ENCODE results near the gene LENG1. TPM values are rescaled to one million over a fixed set of nuclear protein-coding genes. Genes with fewer than 3 reads are reported as not detected.

LENG1 gene
- total and polyA plus RNA-seq, 9 of the 15 experiments (the other 6 are each of a cell fraction or from before 2014, with no cell fraction given), result 0.30 to 10.5 (median 4.7) TPM

DNA sequence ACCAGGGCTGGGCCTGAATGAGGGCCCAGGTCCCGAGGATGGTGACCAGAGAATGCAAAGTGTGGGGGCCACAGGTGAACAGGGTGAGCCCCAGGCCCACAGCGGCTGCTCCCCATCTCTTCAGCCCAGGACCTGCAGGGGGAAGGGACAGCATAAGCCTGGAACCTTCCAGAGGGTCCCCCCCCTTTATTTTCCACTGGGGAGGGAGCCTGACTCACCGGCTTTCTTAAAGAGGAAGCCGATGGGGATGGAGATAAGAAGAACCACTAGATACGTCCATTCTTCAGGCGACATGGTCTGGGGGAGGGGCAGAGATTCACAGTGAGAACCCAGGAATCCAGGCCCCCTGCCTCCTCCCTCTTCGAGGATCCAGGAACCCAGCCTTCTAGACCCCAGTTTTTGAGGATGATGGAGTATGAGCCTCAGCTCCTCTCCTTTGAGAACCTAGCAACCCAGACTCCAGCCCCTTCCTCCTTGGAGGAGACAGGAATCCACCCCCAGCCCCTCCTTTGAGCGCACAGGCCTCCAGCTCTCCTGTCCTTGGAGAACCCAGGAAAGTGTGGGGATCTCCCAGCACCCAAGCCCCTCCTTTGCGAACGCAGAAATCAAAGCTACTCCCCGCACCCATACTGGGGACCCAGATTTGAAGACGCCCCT is 28.8 kb upstream of the LENG1 start (continued):
- TF ChIP-seq, protein P1, sequence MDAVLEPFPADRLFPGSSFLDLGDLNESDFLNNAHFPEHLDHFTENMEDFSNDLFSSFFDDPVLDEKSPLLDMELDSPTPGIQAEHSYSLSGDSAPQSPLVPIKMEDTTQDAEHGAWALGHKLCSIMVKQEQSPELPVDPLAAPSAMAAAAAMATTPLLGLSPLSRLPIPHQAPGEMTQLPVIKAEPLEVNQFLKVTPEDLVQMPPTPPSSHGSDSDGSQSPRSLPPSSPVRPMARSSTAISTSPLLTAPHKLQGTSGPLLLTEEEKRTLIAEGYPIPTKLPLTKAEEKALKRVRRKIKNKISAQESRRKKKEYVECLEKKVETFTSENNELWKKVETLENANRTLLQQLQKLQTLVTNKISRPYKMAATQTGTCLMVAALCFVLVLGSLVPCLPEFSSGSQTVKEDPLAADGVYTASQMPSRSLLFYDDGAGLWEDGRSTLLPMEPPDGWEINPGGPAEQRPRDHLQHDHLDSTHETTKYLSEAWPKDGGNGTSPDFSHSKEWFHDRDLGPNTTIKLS (IDR thresholded peaks at IDR 0.05; ENCODE audit: borderline replicate concordance, low read depth), result peak; percentile 96
- TF ChIP-seq, protein P2, sequence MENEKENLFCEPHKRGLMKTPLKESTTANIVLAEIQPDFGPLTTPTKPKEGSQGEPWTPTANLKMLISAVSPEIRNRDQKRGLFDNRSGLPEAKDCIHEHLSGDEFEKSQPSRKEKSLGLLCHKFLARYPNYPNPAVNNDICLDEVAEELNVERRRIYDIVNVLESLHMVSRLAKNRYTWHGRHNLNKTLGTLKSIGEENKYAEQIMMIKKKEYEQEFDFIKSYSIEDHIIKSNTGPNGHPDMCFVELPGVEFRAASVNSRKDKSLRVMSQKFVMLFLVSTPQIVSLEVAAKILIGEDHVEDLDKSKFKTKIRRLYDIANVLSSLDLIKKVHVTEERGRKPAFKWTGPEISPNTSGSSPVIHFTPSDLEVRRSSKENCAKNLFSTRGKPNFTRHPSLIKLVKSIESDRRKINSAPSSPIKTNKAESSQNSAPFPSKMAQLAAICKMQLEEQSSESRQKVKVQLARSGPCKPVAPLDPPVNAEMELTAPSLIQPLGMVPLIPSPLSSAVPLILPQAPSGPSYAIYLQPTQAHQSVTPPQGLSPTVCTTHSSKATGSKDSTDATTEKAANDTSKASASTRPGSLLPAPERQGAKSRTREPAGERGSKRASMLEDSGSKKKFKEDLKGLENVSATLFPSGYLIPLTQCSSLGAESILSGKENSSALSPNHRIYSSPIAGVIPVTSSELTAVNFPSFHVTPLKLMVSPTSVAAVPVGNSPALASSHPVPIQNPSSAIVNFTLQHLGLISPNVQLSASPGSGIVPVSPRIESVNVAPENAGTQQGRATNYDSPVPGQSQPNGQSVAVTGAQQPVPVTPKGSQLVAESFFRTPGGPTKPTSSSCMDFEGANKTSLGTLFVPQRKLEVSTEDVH (IDR thresholded peaks at IDR 0.05; ENCODE audit: low read depth, partially characterized antibody), result no peak
- TF ChIP-seq TFAM (CRISPR knock-in tag; conservative IDR thresholded peaks at IDR 0.05) (no peak), MCM2 (IDR thresholded peaks at IDR 0.05; ENCODE audit: low read depth) (no peak), CAMTA2 (CRISPR knock-in tag; conservative IDR thresholded peaks at IDR 0.05) (no peak), FOXJ2 (tag; IDR thresholded peaks at IDR 0.05) (0 out of 2 replicates have a peak, but pooled peaks have one; percentile 28), ZNF224 (CRISPR knock-in tag; IDR thresholded peaks at IDR 0.05) (no peak), POLR2G (IDR thresholded peaks at IDR 0.05; ENCODE audit: low read depth, low read length) (no peak), ZNF696 (CRISPR knock-in tag; conservative IDR thresholded peaks at IDR 0.05) (no peak), ZNF217 (CRISPR knock-in tag; IDR thresholded peaks at IDR 0.05) (no peak), ZFX (CRISPR knock-in tag; IDR thresholded peaks at IDR 0.05) (peak; percentile 53), NFYB (IDR thresholded peaks at IDR 0.05; ENCODE audit: extremely low read depth, insufficient read length) (no peak), NEUROD1 (IDR thresholded peaks at IDR 0.05; ENCODE audit: borderline replicate concordance, low read depth, low read length, partially characterized antibody) (no peak), MTA3 (IDR thresholded peaks at IDR 0.05; ENCODE audit: borderline replicate concordance) (peak; percentile 78; the same call in 1 of the 2 replicates), MCM3 (IDR thresholded peaks at IDR 0.05) (no peak), ZKSCAN8 (CRISPR knock-in tag; IDR thresholded peaks at IDR 0.05) (no peak), PCBP1 (IDR thresholded peaks at IDR 0.05; ENCODE audit: low read depth, low read length, poor library complexity, severe bottlenecking) (no peak), LEF1 (IDR thresholded peaks at IDR 0.05) (peak; percentile 74), SIN3B (IDR thresholded peaks at IDR 0.05; ENCODE audit: low read depth) (no peak)
- TF ChIP-seq, protein P3, sequence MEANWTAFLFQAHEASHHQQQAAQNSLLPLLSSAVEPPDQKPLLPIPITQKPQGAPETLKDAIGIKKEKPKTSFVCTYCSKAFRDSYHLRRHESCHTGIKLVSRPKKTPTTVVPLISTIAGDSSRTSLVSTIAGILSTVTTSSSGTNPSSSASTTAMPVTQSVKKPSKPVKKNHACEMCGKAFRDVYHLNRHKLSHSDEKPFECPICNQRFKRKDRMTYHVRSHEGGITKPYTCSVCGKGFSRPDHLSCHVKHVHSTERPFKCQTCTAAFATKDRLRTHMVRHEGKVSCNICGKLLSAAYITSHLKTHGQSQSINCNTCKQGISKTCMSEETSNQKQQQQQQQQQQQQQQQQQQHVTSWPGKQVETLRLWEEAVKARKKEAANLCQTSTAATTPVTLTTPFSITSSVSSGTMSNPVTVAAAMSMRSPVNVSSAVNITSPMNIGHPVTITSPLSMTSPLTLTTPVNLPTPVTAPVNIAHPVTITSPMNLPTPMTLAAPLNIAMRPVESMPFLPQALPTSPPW (CRISPR knock-in tag; IDR thresholded peaks at IDR 0.05), result peak; percentile 99
- TF ChIP-seq, protein P4, sequence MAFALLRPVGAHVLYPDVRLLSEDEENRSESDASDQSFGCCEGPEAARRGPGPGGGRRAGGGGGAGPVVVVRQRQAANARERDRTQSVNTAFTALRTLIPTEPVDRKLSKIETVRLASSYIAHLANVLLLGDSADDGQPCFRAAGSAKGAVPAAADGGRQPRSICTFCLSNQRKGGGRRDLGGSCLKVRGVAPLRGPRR (CRISPR knock-in tag; IDR thresholded peaks at IDR 0.05), result no peak
- TF ChIP-seq, protein P5, sequence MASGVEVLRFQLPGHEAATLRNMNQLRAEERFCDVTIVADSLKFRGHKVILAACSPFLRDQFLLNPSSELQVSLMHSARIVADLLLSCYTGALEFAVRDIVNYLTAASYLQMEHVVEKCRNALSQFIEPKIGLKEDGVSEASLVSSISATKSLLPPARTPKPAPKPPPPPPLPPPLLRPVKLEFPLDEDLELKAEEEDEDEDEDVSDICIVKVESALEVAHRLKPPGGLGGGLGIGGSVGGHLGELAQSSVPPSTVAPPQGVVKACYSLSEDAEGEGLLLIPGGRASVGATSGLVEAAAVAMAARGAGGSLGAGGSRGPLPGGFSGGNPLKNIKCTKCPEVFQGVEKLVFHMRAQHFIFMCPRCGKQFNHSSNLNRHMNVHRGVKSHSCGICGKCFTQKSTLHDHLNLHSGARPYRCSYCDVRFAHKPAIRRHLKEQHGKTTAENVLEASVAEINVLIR (CRISPR knock-in tag; IDR thresholded peaks at IDR 0.05), result 0 out of 2 replicates have a peak, but pooled peaks have one; percentile 9

Measured in K562 (cell line).